Osteocyte (in vitro differentiated cells): ENCODE data around the gene ALDH1A2. TPM values are rescaled to one million over a fixed set of nuclear protein-coding genes. Genes with fewer than 3 reads are reported as not detected.

Experiments
- DNase-seq: peaks from one replicate; pipeline ENCODE4 v3.0.0; 2021; ENCODE audit warnings: mixed read lengths; ENCODE audit not compliant: unreplicated experiment; ENCODE audit errors: extremely low spot score
- H3K27ac Mint-ChIP-seq: one replicate; pipeline ENCODE4 v1.8.0; 2021; ENCODE audit warnings: mild to moderate bottlenecking, mixed read lengths; ENCODE audit not compliant: unreplicated experiment
- H3K27me3 Mint-ChIP-seq: one replicate; pipeline ENCODE4 v1.8.0; 2021; ENCODE audit warnings: mixed read lengths; ENCODE audit not compliant: unreplicated experiment
- H3K36me3 Mint-ChIP-seq: one replicate; pipeline ENCODE4 v1.8.0; 2021; ENCODE audit warnings: mixed read lengths; ENCODE audit not compliant: unreplicated experiment
- H3K4me1 Mint-ChIP-seq: one replicate; pipeline ENCODE4 v1.8.0; 2021; ENCODE audit warnings: mixed read lengths; ENCODE audit not compliant: unreplicated experiment
- H3K4me3 Mint-ChIP-seq: one replicate; pipeline ENCODE4 v1.8.0; 2021; ENCODE audit warnings: mild to moderate bottlenecking, moderate library complexity, mixed read lengths; ENCODE audit not compliant: unreplicated experiment
- H3K9me3 Mint-ChIP-seq: one replicate; pipeline ENCODE4 v1.8.0; 2021; ENCODE audit warnings: mixed read lengths; ENCODE audit not compliant: unreplicated experiment
- CTCF ChIP-seq: fragments of 200-600 bp; sonication (generic); IDR thresholded peaks from 2 replicates; pipeline ENCODE4 v1.5.0; 2021; ENCODE audit warnings: antibody characterized with exemption, mild to moderate bottlenecking, moderate library complexity
- total RNA-seq: library from RNA; stranded (reverse); gene quantifications from 2 replicates; pipeline ENCODE4 v1.2.1, GENCODE V29; 2021

Gene ALDH1A2
- total RNA-seq, 1 donor from 2014 or later, result 0.48 TPM

- Mint-ChIP-seq H3K36me3 (no peaks in the 10 kb centered on the region), H3K4me1 (peaks cover 4% of the 10 kb centered on the region), H3K9me3 (no peaks in the 10 kb centered on the region), H3K4me3 (no peak overlapping the region), H3K27ac (no peak overlapping the region), H3K27me3 (peaks cover 33% of the 10 kb centered on the region)
- DNase-seq, result no peak
- TF ChIP-seq CTCF, result no peak
Measured at GRCh38 chr15:57925650-57926049, 139.9 kb downstream of the ALDH1A2 start.

- no peak for DNase-seq
- Mint-ChIP-seq H3K4me1 (peaks cover 4% of the 10 kb centered on the region), H3K36me3 (no peaks in the 10 kb centered on the region), H3K9me3 (no peaks in the 10 kb centered on the region), H3K27me3 (peaks cover 32% of the 10 kb centered on the region), H3K4me3 (no peak overlapping the region), H3K27ac (no peak overlapping the region)
- no peak for TF ChIP-seq CTCF
Measured at GRCh38 chr15:57924598-57924997, 140.9 kb downstream of the ALDH1A2 start.

- Mint-ChIP-seq H3K36me3 (no peaks in the 10 kb centered on the region), H3K27ac (peak overlapping the region; percentile 16), H3K4me3 (no peak overlapping the region), H3K4me1 (peaks cover 4% of the 10 kb centered on the region), H3K27me3 (peaks cover 30% of the 10 kb centered on the region), H3K9me3 (no peaks in the 10 kb centered on the region)
- TF ChIP-seq CTCF, result no peak
- DNase-seq, result no peak
Measured at GRCh38 chr15:57923750-57924149, 141.8 kb downstream of the ALDH1A2 start.

- no peak overlapping the region for H3K4me3 Mint-ChIP-seq
- no peak for DNase-seq
- no peaks in the 10 kb centered on the region for H3K36me3 Mint-ChIP-seq
- no peak for TF ChIP-seq CTCF
- peaks cover 4% of the 10 kb centered on the region for H3K4me1 Mint-ChIP-seq
- peaks cover 28% of the 10 kb centered on the region for H3K27me3 Mint-ChIP-seq
- no peak overlapping the region for H3K27ac Mint-ChIP-seq
- no peaks in the 10 kb centered on the region for H3K9me3 Mint-ChIP-seq
Measured at GRCh38 chr15:57923306-57923705, 142.2 kb downstream of the ALDH1A2 start.

GRCh38 chr15:57922776-57923175 is 142.7 kb downstream of the ALDH1A2 start:
- Mint-ChIP-seq H3K4me1 (peaks cover 4% of the 10 kb centered on the region), H3K4me3 (no peak overlapping the region), H3K27me3 (peaks cover 28% of the 10 kb centered on the region), H3K36me3 (no peaks in the 10 kb centered on the region), H3K9me3 (no peaks in the 10 kb centered on the region), H3K27ac (no peak overlapping the region)
- DNase-seq, result no peak
- no peak for TF ChIP-seq CTCF
